GM21447 (cell line): Measurements from ENCODE around the gene SGCE.

Experiments used
- ATAC-seq: cut with Tn5 transposase; IDR thresholded peaks from one replicate; pipeline ENCODE4 v1.9.1; 2021; ENCODE audit not compliant: unreplicated experiment

Gene SGCE

DNA sequence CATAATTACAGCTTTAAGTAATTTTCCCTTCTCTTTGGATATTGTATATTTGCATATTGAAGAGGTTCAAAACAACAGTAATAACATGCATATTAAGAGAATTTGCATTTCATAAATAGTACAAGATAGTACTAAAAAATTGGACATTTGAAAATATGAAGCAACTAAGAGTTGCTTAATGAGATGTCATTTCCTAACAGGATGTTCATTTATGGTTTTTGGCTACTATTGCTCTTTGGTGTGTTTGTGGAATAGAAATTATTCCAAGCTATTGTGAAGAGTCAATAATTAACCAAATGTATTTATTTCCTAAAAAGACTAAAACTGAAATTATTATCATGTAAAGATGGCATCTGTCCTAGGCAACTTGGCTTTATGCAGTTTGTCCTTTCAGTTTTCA, 4.1 kb upstream of the SGCE start:
- ATAC-seq = no peak

DNA sequence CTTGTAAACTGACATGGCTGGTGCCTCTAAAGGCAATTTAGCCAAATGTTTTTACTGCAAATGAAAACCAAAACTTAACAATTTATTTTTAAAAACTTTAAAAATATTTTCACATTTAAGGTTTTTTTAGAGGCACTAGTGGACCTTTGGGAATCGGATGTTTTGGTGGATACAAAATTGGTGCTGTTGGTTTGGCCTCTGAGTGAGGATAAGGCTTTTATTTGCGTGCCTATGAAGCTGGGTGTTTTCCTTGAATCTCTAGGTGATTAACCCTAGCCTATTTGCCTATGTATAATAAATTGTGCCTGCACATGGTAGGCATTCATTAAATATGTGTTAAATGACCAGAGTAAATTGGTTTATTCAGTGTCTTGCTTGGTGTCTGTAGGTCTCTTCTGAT, 2.9 kb upstream of the SGCE start:
- ATAC-seq = no peak

DNA sequence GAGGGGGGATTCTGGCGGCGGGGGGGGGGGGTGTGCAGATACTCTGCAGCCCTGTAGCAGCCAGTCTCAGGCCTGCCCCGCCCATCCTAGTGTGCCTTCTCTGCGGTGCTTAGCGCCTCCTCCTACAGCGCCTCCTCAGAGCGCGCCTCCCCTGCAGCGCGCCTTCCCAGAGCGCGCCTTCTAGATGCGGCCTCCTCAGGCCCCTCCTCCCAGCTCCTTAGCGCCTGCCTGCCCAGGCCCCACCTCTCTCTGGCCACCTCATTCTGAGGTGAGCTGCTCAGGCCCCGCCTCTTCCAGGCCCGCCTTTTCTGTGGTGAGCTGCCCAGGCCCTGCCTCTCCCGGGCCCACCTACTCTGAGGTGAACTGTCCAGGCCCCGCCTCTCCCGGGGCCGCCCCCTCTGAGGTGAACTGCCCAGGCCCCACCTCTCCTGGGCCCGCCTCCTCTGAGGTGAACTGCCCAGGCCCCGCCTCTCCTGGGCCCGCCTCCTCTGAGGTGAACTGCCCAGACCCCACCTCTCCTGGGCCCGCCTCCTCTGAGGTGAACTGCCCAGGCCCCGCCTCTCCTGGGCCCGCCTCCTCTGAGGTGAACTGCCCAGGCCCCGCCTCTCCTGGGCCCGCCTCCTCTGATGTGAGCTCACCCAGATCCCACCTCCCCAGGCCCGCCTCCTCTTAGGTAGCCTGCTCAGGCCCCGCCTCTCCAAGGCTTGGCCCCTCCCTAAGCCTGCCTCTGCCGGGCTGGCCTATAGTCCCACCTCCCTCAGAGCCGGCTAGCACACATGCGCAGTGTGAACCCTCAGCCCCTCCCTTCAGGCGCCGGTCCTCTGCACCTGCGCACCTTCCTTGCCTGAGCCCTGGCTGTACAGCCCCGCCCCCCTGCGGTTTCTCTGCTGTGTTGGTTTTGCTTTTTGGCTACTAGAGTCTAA, 2.1 kb upstream of the SGCE start:
- peak; percentile 75 for ATAC-seq

DNA sequence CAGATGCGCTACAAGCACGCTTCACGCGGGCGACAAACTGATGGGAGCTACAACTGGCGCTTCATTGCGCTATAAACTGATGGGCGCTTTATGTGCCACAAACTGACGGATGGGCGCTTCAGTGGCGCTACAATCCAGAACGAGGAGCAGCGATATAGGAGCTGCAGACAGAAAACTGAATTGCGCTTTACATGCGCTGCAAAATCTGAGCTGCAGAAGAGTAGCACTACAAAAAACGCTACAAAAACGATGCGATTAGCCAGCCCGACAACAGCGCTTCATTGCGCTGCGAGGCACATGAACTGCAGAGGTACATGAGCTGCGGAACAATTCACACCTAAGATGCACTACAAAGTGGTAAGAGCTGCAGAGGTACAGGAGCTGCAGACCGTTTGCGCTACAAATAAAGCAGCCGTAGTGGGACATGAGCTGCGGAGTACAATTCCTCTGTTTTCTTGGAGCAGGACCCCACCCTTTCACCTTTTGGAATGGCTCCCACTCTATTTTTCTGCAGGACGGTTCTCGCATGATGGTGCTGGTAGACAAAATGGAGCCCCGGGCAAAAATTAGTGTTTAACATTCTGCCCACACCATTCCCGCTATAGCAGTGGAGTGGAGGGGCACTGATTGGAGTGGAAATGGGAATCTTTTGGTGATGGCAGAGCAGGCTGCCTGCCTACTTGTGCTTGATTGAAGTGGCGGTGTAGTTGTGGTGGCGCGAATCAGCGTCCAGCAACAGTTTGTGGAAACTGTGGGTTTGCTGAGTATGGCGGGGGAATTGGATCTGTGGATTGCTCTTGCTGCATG, 1.2 kb upstream of the SGCE start:
- ATAC-seq = no peak

DNA sequence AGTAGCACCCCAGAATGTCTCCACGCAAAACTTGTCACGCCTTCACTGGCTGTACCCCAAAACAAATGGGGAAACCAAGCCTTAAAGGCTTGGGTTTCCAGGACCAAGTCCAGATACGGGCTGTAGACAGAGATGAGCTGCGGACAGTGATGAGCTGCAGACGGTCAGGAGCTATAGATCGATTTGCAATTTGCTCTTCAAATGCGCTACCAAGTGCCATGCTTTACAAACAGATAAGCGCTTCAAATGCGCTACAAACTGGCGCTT, 658 bp upstream of the SGCE start:
- ATAC-seq = no peak

DNA sequence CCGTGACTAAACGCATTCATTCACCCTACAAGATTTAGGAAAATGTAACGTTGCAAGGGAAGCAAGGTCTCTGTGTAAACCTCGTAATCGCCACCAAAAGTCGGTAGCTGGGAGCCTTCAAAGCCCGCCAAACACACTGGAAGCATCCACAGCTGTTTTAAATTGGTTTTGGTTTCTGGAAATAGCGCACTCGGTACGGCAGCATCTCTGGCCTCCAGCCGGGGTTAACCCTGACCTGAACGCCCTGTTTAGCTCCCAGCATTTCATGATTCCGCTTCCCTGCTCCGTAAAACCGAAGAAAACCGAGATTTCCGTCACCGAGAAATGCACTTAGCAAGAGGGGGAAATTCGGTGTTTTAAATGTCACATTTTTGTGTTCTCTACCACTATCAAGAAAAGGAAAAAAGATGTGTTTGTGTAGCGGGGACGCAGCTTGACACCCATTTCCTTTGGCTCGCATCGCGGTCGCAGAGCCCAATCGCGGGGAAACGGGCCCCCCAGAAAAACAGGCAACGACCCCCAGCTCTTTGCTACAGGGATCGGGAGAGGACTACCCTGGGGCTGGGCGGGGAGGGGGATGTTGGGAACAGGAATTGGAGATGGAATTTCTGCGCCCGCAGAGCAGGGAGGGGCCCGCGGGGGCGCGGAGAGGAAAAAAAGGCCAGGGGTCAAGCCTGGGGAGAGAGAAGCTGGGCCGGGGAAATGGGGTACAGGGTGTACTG, 646 bp downstream of the SGCE start:
- ATAC-seq = no peak

DNA sequence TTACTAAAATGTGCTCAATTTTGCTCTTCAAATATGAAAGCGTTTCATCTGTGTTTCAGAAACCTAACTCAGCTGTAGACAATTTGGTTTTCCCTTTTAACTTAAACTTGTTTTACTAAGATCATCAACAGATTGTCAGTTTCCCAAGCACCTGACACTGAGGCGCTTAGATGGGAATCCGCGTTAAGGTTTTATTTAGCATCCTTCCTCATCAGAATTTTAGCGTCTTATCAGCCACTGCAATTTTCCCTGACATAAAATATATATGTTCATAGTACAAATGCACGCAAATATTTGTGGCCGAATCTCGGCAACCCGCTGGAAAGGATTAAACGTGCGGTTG, 1.2 kb downstream of the SGCE start:
- no peak for ATAC-seq

DNA sequence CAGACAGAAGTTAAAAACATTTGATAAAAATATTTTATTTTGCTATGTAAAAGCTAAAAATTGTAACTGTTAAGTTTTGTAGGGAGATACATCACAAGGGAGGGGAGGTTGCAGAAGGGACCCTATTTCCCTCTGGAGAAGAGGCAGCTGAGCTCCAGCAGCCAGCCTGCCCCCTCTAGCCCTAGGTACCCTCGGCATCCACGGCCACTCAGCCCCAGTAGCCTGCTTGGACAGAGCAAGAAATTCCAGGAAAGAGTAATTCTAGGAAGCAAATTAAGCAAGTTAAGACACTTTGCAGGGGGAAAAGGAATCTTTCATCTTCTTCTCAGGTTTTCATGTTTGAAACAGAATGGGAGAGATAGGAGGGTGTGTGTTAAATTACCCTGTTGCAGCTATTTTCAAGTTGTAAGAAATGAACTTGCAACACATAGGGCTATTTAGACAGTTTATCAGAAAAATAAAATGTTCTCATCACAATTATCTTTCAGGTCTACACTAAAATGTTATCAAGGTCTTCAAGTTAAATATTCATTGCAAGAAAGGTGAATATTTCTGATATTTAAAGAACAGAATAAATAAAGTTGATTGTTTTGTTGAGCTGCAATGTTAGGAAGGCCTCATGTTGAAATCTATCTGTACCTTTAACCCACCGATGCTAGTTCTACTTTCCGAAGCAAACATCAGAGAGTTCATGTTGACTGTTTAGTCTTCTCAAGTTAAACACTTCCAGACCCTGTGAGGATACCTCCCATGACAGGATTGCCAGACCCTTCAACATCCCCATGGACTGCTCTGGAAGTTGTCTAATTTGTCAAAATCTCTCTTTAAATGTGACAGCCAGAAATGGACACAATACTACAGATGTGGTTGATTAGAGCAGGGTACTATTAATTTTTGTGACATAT, 5.5 kb downstream of the SGCE start:
- ATAC-seq = no peak

DNA sequence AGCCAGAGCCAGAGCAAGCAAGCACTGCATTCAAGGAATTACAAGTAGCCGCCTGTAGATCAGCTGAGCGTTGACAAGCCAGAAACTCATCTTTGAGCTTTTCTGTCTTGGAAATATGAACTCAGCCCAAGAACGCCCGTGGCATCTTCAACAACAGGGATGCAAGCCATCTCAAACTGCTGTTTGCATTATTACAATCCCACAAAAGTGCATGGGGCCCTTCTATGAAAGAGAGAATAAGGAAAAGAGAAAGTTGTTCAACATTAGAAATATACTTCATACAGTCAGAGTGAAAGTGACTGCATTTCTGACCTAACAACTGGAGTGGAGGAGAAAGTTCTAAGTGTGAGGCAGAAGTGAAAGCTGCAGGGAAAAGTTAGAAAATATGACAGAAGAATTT, 6.5 kb downstream of the SGCE start:
- peak; percentile 82 for ATAC-seq

DNA sequence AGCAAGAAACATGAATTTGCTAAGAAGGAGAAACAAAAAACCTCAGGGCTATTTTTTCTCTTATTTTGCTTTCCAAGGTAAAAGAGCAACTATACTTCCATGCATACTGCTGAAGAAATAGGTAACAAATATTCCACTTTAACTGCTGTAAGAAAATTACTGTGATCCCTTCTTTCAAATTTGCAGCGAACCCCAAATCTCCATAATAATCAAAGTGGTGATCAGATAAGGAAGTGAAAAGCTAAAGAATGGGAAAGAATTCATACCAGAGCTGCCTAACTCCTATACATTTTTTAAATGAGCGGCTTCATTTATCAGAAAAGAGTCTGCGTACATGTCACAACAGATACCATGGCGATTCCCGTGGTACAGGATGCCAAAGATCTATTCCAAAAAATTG, 7.2 kb downstream of the SGCE start:
- ATAC-seq = no peak

DNA sequence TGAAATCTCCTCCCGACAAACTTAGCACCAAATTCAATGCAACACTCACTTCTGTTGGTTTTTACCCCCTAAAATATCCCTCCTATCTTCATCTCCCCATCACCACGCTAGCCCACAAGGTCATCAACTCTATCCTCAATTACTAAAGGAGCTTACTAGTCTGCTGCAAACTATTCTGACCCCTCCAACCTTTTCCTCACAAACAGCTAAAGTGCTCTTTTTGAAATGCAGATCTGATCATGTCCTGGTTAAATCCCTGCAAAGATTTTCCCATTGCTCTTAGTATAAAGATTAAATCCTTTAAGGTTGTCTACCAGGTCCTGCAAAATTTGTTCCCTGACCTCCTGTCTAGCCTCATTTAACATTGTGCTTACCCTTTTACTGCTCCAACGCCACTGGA, 8.6 kb downstream of the SGCE start:
- ATAC-seq = no peak

DNA sequence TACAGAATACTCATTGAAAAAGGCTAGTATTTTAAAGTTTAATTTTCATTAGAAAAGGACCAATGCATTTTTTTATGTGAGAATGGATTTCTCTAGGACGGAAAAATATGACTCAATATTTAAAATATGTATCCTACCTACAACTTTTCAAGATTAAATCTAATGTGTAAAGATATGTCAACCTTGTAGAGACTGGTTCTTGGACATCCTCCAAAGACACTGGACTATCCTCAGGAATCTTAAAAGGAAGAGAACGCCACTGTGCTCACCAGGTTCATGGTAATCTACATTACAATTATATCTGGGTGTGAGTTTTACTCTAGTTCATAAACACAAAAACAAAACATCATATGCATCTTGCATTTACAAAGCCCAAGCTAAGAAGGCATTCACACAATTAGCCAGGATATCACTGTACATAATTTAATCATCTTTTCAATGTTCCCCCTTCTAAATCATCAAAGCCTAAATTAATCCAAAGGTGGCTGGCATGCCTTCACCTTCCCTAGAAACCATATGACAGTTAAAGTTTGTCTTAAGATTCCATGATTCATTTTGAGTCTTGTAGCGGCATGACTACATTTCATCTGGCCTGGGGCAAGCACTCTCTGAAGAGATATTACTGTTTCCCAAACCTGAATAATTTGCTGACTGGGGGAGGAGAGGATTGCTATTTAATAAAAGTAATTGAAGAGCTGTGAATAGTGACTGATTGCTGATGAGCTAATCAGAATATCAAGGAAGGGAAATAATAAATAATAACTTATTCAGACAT, 12.0 kb downstream of the SGCE start:
- no peak for ATAC-seq

DNA sequence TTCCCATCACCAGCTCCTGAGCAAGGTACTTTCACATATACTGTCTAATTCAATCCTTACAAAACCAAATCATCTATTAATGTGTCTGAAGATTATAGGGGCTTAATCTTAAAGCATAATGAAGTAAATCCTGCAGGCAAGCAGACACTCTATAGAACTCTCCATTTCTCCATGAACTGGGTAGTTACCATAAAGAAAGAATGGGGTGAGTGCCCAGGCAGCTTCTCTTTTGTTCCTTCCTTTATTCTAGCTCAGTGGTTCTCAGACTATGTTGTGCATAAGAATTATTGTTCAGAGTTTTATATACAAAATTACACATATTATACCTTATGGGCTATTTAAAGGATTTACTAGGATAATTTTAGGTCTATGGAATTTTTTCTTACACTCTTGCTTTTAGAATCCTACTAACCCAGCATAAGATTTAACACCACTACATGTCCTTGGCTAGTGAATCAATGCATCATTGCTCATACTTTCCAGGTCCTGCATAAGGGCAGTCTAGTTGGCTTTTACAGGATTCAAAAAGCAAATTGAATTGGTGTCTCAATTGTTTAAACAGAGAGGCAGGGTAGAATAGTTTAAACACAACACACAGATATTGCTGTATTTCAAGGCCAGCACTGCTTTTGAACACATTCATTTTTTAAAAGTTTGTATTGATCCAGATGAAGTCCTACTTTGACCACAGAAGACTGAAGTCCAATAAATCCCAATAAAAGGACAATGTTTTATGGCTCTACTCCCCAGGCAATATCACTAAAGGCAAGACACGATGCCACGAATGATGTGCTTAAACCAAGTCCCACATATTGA, 12.9 kb downstream of the SGCE start:
- no peak for ATAC-seq

DNA sequence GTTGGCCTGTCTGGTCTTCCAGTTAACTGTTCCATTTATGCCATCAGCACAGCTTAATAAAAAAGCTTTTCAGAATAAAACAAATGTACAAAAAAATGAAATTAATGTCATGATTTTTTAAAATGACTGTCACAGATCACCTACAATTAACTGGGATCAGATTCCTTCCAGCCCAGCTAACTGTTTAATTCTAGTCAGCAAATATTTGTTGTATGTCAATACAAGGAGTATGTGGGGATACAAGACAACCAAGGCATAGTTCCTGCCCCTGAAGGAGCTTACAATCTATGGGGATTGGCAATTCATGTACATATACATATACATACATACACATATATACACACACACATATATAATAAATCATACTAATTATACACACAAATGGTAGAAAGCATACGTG, 16.5 kb downstream of the SGCE start:
- no peak for ATAC-seq

DNA sequence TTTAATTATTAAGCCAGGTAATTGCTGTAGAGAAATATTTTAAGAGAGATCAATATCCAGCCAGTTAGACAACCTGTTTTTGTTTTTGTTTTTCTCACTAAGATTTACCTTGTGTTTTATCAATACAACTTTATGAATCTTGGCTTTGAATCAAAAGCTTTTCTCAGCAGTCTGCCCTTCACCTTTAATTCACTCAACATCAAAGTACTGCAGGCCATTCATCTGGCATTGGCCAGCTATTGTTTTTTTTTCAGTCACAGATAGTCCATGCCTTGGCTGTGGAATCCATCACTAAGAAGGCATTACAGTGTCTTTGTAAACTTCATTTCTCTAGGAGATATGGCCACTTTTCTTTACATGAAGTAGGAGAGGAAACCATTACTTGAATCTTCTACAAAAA, 20.2 kb downstream of the SGCE start:
- ATAC-seq = no peak

DNA sequence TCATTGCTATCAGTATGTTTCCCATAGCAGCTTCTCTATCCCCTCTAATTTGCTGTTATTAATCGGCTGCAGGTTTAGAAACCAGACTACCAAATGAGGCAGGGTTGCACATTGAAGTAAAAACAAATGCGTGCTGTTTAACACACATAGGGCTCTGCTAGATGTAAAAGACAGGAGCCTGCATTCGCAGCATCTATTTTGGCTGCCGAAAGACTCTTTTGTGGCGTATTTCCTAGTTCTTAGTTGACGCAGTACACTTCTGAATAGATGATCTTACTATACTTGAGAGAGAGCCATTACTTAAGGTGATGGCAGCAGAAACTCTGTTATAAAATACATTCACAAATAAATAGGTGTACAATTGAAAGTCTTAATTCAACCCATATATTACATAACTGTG, 21.4 kb downstream of the SGCE start:
- no peak for ATAC-seq

DNA sequence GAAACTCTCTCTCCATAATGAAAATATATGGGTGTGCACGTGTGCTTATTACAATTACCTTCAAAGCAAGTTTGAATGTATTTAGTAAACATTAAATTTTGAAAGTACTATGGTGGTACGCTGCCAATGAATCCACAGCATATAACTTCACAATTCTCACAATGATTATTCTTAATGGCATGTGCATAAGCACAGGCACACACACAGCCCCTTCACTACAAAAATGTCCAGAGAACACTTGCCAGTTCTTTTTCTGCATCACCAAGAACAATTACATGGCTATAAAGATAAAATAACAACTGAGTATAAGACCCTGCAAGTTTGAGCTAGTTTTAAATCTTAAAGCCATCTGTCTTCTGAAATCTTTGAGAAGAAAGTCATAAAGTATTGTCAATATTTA, 22.2 kb downstream of the SGCE start:
- no peak for ATAC-seq

DNA sequence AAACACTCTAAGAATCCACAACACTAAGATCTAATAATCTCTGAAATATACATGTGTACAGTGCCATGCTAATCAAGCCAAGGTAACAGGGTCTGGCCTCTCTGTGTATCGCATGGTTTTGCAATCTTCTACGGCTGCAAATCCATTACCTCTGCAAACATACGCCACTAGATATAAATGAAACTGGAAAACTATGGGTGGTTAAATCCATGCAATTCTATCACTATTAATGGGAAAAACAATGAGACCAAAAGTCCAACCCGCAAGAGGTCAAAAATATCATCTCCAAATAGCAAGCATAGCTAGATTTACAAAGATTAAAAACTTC, 23.0 kb downstream of the SGCE start:
- no peak for ATAC-seq

DNA sequence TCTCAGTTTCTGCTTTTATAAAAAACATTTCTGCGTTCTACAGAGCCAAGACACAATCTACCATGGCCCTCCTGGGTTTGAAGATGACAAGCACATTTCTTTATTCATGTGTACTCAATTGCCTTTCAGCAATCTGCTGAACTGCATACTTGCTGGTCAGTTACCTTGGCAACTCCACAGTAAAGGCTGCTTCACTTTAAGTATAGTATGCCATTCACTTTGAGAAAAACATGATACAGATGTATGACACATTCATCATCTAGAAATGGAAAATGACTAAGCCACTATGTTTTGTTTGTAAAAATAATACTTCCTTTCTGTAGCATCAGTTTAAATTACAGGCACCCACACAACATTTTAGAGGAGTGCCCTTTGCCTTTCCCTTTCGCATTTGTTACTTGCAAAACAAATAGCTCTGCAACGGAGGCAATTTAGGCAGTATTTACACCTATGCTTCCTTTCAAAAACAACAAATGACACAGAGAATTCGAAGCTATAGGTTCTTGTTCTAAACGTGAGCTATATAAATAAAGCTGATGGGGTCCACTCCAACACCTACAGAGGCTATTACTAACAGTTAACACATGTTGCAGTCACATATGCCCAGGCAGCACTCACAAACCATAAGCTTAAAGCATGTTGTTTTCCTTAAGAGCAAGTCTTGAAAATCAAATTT, 23.5 kb downstream of the SGCE start:
- no peak for ATAC-seq
